Muscle of arm (tissue), 12 donors: ENCODE data around the gene FRMD3. TPM values are rescaled to one million over a fixed set of nuclear protein-coding genes. Genes with fewer than 3 reads are reported as not detected.
A peak's percentile ranks its signal among the peaks of the same experiment; 100 is the strongest.

Source experiments
- DNase-seq: peaks from one replicate; pipeline ENCODE4 v3.0.0-alpha.2; 2013
- polyA plus RNA-seq, 12 donors: library from polyadenylated mRNA; unstranded; fragments of 120-200 nt; gene quantifications; one replicate each; pipeline ENCODE4 v1.2.1, GENCODE V29; 2013; ENCODE audit not compliant: insufficient read length in 12 of 12

FRMD3 gene
- polyA plus RNA-seq, 12 donors: 14.2 to 62.2 (median 28.5) TPM; not detected in 1

DNA sequence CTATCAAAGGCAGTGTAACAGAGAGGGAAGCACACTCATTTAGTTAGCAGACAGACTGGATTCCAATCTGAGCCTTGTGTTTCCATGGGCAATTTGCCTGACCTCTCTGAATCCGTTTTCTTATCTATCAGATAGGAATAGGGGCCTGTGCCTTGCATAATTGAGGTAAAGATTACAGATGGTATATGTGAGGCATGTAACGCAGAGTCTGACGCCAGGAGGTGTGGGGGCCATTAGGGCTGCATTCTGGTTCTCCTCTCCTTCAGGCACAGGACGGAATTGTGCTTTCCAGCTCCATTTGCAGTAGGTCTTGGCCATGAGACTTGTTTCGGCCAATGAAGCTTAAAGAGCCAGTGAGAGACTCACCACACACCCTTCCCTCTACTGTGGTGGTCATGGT, 97.6 kb downstream of the FRMD3 start:
- DNase-seq: no peak

DNA sequence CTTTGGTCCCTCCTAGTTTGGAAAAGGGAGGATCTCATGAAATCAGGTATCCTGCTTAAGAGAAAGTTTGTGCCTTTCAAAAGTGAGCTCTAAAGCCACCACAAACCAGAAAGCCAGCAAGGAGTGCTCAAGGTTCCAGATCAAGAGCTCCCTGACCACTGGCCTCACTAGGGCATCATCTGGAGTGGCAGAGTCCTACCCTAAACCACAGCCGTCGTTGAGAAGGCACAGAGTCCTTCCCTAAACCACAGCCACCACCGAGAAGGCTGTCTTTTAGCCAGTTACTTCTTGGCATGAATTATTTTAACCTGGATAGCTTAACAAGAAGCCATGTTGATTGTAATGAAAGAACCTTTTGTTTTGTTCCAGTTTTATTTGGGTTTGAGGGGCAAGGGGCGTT, 102.9 kb downstream of the FRMD3 start:
- no peak for DNase-seq

DNA sequence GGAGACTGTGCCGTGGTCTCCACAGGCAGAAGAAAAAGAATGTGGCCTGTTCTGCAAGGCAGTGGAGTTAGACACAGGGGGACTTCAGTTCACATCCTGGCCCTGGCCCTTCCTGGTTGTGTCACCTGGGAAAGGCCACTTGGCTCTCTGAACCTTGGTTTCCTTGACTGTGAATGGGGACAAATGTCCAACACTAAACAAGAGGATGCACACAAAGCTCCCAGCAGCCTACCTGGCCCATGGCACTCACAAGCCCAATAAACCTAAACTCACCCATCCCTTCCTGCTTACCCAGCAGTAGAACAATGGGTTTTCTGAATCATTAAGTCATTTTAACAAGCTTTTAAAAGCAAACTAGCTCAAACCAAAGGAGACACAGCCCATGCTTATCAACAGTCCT, 103.9 kb downstream of the FRMD3 start:
- DNase-seq: no peak

DNA sequence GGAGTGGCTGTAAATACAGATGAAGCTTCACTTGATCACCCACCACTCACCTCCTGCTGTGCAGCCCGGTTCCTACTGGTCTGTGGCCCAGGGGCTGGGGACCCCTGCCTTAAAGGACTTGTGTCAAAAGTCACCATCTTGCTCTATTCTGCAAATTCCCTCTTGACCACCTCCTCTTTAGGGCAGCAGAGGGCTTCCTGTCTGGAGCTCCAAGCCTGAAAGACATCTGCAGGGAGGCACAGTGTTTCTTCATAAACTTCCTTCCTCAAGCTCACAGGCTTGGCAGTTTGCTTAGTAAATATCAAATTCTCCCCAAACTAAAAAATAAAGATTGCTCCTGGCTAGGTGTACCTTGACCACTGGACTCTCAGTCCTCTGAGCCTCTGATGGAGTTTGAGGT, 104.4 kb downstream of the FRMD3 start:
- no peak for DNase-seq

DNA sequence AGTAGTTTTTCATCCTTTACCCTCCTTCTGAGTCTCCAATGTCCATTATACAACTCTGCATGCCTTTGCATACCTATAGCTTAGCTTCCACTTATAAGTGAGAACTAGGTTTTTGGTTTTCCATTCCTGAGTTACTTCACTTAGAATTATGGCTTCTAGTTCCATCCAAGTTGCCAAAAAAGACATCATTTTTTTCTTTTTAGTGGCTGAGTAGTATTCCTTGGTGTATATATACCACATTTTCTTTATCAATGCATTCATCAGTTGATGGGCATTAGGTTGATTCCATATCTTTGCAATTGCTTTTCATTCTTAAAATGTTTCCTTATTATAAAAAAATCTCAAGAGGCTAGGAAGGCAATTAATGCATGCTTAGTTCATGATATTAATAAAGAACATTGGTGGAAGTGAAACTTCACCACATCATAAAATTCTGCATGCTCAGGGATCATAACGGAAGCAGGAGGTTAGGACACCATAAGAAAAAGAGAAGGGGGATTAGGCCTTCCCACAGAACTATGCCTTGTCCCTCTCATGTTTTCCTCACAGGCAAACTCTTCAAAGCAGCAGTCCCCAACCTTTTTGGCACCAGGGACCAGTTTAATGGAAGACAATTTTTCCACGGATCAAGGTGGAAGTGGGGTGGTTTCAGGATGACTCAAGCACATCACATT, 105.2 kb downstream of the FRMD3 start:
- no peak for DNase-seq

DNA sequence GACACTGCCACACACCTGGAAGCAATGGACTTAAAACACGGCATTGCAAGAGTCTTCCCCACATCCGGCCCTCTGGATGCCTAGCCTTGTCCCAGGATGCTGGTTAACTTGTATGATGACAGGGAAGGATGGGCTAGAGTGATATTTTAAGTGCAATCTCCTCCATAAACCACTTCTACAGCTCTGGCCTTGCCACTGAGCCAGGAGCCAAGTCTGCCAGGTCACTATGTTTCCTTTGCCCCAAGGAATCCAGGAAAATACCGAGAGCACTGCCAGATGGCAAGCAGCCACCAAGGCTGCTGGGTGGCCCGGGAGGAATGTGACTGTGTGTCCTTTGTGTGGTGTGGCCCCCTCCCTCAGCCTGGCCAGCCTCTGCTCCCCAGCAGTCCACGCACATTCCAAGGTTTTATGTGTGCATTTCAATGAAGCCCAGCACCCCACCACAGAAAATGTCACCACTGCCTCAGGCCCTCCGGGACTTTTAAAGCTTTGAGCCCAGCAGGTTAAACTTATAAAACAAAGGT, 106.0 kb downstream of the FRMD3 start:
- DNase-seq: peak; percentile 11

DNA sequence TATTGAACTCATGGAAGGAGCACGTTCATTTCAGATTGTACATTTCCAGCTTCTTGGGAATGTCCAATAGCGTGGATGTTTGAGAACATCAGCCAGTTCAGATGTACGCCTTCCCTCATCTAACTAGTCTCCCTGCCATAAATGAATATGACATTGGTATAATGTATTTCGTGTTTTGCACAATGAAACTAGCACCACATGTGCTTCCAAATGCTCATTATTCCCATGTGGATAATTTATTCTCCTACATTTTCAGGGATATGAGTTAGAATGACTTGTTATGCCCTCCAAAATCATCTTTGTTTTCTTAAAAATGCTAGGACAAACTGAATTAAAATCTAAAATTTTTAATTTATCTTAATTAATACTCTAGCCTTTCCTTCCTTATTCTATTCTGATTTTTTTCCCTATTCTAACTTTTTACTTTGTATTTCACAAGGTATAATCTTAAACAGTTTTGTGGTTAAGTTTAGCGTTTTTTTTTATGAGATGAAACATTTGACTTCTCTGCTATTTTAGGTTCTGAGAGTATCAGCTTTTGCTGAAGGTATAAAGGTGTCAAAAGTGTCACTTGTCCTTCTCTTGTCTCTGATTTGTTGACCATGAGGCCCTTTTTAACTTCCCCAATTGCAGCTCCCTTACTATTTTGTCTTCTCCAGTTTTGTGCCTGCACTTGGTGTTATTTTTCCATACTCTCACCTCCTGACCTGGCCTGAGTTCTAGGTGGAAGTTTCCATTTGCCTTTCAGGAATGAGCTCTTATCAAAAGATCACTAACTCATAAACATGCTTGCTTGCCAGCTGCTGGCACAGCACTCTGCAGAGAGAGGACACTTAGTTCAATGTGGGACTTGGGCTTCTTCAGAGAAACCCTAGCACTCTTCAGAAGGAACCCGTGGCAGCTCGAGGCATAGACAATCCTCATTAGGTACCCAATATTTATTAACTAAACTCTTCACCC, 106.8 kb downstream of the FRMD3 start:
- DNase-seq: no peak

DNA sequence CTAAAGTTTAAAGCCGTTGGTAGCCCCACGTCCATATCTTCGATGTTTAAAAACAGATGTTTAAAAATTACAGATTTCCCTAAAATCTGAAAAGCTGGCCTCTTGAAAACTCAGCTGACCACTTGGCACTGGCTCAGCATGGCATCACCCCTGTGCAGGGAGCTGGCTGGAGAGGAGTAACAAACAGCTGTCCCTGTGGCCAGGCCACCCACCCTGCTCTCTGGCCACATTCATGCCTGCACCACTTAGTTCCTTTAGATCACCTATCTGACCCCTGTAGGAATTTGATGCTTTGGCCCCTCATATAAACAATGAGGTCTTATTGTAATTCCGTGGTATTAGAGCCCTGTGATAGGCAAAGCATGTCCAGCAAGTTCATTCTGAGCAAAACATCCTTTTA, 107.5 kb downstream of the FRMD3 start:
- DNase-seq: no peak

DNA sequence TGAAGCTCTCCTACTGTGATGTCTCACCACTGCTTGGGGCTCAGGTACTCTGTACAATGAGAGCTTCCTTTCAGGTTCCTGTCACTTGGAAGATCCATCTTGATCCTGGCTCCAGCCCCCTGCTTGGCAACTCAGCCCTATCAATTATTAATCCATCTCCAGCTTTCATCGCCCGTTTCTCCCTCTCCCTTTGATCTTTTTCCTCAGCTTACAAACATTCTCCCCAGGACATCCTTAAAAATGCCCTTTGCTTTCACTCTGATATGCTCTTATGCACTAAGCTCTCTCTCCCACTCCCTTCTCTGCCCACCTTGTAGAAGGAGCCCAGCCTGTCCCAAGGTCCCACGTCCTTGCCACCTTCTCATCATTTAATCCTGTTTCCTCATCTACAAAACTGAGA, 109.0 kb downstream of the FRMD3 start:
- no peak for DNase-seq

DNA sequence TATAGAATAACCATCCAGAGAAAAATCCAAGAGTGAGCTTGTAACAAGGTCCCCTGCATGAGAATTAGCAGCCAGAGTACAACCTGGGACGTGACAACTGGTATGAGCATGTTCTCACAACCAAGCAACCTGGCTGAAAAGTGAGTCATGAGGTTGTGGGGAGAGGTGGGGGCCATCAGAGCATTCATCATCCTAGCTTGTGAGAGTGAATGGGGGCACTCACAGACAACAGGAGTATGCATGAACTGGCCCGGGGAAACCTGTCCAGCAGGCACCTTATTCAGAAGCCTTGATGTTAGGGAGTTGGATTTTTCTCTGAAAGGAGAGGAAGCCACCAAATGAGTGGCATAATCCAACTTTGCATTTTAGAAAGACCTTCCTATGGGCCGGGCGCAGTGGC, 113.0 kb downstream of the FRMD3 start:
- no peak for DNase-seq

DNA sequence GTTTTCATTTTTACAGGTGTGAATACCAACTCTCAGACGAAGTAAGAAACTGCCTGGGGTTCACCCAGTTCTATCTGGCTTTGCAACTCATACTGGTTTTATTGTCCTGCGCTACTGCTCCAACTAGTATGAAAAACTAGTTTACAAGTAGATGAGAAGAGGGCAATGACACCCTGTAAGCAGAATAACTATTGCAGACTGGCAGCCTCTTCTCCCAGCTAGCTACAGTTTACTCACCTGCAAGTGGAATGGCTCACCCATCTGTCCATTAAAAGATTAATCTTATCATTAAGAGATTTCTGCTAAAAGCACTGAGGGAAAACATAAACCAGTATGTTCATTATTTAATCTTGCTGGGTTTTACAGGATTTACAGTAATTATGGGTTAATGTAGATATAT, 113.4 kb downstream of the FRMD3 start:
- no peak for DNase-seq

DNA sequence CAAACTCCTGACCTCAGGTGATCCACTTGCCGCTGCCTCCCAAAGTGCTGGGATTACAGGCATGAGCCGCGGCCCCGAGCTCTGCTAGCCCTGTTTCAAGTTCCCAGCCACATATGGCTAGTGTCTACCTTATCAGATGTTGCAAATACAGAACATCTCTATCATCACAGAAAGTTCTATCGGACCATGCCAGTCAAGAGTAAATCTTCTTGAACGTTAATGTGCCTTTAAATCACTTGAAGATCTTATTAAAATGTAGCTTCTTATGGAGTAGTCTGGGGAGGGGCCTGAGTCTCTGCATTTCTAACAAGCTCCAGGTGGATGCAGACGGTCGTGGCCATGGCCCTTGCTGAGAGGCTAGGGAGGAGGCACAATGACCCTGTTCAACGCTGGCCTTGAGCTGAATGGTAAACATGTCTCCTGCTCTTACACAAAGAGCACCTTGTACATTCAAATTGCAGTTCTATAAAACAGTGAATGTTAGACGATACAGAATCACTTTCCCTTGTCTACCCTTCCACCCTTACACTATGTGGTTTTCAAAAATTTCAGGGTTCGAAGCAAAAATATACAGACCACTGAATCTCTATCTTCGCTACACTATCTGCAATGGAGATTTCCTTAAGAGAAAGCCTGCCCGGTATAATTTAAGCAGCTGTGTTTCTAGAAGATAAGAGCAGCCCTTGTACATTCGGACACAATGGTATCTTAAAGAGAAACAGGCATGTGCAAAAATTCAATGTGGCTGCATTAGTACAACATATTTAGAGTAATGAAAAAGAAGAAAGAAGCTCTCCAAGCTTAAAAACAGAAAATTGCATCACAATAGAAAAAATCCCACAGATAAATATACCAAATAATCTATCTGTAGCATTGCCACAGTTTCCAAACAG, 114.1 kb downstream of the FRMD3 start:
- no peak for DNase-seq

DNA sequence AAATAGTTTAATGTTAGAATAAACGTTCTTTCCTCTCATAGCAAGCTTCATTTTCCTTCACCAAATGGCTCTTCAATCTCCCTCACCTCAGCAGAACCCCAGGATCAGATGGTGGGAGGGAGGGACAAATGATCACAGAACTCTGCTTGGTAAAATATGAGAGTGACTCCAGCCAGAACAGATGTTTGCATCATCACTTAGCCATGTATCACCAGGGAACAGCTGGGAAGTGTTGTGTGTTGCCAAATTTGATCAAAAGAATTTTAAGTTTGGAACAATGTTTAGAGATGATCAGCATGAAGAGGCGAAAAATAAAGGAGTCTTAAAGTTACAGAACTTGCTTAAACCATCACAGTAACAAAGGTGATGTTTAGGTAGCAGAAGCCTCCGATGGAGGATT, 115.7 kb downstream of the FRMD3 start:
- peak; percentile 36 for DNase-seq

DNA sequence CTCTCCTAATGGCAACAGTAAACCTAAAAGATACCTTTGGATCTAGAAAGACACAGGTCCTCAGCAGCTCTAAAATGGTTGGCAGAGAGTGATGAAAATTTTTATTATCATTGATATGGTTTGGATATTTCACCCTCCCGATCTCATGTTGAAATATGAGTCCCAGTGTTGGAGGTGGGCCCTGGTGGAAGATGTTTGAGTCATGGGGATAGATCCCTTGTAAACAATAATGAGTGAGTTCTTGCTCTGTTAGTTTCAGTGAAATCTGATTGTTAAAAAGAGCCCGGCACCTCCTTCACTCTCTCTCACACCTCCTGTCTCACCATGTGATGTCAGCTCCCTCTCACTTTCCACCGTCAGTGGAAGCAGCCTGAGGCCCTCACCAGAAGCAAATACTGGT, 117.7 kb downstream of the FRMD3 start:
- no peak for DNase-seq

DNA sequence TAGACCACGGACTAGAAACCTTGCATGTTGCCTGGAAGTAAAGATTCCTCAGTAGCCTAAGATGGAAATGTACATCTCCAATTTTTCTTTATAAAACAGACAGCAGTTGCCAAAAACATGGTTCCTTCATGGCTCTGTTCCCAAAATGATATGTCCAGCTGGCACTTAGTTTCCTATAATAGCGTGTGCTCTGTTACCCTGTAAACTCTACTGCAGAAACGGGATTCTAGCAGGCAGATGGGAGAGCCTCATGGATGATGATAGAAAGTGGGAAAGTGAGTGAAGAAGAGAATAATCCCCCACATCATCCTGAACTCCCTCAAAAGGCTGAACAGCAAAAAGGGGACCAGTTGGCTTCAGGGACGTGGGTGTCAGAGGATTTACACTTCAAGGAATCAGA, 118.2 kb downstream of the FRMD3 start:
- DNase-seq: no peak

DNA sequence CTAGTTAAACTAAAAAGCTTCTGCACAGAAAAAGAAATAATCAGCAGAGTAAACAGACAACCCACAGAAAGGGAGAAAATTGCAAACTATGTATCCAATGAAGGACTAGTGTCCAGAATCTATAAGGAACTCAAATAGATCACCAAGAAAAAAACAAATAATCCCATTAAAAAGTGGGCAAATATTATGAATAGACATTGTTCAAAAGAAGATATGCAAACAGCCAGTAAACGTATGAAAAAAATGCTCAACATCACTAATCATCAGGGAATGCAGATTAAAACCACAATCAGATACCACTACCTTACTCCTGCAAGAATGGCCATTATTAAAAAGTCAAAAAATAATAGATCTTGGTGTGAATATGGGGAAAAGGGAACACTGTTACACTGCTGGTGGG, 119.9 kb downstream of the FRMD3 start:
- DNase-seq: no peak

DNA sequence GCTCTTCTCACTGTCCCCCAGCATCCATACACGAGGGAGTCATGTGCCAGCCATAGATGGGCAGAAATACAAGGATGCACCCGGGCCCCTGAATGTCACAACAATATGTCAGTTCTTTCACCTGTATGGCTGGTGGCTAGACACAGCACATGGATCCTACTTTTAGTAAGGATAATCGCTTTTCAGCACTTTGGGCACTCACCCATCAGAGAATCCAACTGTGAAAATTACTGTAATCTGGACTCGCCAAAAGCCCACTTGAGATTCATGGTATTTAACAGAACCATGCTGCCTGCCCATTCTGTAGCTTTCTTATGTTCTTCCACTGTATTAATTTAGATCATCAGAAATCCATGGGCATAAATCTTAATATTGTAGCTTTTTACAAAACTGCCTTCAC, 124.8 kb downstream of the FRMD3 start:
- no peak for DNase-seq

DNA sequence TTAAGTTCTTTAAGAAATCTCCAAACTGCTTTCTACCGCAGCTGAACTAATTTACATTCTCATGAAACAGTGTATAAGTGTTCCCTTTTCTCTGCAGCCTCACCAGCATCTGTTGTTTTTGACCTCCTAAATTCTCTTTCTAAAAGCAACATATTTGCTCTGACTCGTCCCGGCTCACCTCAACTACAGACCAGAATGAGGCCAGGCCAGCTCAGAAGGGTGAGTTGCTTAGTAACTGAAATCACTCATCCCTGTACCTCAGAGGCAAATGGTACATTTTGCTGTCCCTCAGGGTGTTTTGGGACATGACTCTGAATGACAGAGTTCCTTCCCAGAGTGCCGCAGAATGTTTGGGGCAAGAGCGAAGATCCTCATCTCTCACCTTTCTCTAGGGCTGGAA, 127.5 kb downstream of the FRMD3 start:
- DNase-seq: no peak

DNA sequence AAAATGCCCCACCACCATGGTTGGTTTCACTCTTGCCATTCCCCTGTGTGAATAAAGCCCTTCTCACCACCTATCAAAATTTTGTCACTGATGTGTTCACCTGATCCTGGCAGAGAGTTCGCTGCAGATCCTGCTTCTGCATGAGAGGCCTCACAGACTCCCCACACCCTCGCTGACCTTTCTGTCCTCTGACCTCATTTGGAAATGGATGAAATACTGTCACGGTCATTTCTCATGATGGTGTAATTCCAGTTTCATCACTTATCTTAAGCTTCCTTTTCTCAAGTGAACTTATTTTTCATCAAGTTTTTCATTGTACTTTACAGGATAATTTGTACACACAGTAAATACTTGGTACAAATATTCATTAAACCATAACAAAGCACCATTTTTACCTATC, 131.3 kb downstream of the FRMD3 start:
- no peak for DNase-seq

DNA sequence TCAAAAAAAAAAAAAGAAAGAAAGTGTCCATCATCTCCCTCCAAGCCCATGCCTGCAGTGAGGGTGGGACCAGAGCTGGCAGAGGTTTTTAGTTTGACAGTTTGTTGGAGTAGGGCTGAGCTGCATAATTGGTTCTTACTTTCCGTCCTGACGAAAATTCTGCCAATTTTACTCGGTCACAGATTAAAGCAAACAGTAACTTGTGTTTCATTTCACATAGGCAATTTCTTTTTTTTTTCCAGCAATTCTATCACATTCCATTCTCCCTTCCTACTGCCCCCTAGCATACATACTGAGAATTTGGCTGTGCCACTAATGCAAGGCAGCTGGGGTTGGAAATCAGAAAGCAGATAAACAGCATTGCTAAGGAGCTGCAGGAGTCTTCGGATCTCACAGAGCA, 132.4 kb downstream of the FRMD3 start:
- DNase-seq: no peak

DNA sequence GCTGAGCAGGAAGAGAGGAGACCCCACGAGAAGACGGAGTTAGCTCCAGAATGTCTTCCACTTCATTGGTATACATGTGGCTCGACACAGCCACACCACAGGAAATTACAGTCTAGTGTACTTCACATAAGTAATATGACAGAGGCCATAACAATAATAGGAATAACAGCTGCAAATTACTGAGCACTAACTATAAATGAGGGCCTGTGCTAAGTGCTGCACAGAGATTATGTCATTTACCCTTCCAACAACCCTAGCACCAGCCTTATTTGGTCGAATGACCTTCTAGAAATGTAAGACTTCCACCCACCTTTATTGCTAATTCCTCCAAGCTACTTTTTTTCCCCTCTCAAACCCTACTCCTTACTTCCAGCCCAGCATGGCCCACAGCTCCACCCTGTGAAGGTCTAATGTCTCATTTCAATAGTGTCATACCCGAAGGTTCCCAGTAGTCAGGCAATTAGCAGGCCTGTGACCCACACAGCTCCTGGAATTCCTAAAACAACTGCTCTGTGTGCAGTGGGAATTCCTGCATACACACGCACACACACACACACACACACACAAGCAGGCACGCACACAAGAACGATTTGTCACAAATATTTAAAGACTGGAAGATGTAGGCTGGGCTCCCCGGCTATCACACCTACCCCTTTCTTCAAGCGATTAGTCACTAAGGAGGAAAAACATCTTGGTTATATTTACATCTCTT, 134.5 kb downstream of the FRMD3 start:
- DNase-seq: no peak
